Activated T-helper 1 cell treated with anti-CD3 and anti-CD28 coated beads, Interleukin-2, amount 50 U/mL, for 16 hours (primary cell): Measurements from ENCODE around the gene PHKG2.

Experiments used
- DNase-seq, 2 donors: peaks; one replicate each; pipeline ENCODE4 v3.0.0-alpha.2; 2020; ENCODE audit warnings: low read depth in 1 of 2, low spot score in 1 of 2

Gene PHKG2

GRCh38 chr16:30755955-30756780, 7.9 kb downstream of the PHKG2 start:
- no peak for DNase-seq

GRCh38 chr16:30756781-30757100, 8.5 kb downstream of the PHKG2 start:
- DNase-seq: no peak

GRCh38 chr16:30757316-30757715, 9.1 kb downstream of the PHKG2 start:
- no peak for DNase-seq

GRCh38 chr16:30758988-30759491, 10.8 kb downstream of the PHKG2 start:
- DNase-seq: no peak

GRCh38 chr16:30760001-30760559, 11.9 kb downstream of the PHKG2 start:
- no peak for DNase-seq

GRCh38 chr16:30760577-30761426, 12.6 kb downstream of the PHKG2 start:
- DNase-seq: no peak

- no peak for DNase-seq
Observed at GRCh38 chr16:30761427-30761927, 13.3 kb downstream of the PHKG2 start.

GRCh38 chr16:30761928-30762902, 14.0 kb downstream of the PHKG2 start, which contains the start of the genes CFAP119 and RNF40:
TSS of gene CFAP119 (minus strand) at chr16:30762062. CDS start at chr16:30761748, 314 bp downstream.
TSS of gene RNF40 (plus strand) at chr16:30762322. CDS start at chr16:30762546, 224 bp downstream.
- peak; percentile 70 to 88 for DNase-seq

GRCh38 chr16:30762991-30763725, 14.9 kb downstream of the PHKG2 start:
- DNase-seq: no peak

GRCh38 chr16:30764086-30764485, 15.9 kb downstream of the PHKG2 start:
- DNase-seq: no peak

- DNase-seq: no peak
Observed at GRCh38 chr16:30764816-30765465, 16.7 kb downstream of the PHKG2 start.

- no peak for DNase-seq
Observed at GRCh38 chr16:30766206-30766932, 18.1 kb downstream of the PHKG2 start.

- no peak for DNase-seq
Observed at GRCh38 chr16:30766933-30767284, 18.7 kb downstream of the PHKG2 start.

- no peak for DNase-seq
Observed at GRCh38 chr16:30767767-30768465, 19.7 kb downstream of the PHKG2 start.

- no peak for DNase-seq
Observed at GRCh38 chr16:30768583-30769181, 20.5 kb downstream of the PHKG2 start.

GRCh38 chr16:30769379-30770089, 21.3 kb downstream of the PHKG2 start:
- no peak for DNase-seq

- no peak for DNase-seq
Observed at GRCh38 chr16:30771726-30772125, 23.5 kb downstream of the PHKG2 start.
